ENCODE data around the gene LHFPL2.

LHFPL2 gene

DNA sequence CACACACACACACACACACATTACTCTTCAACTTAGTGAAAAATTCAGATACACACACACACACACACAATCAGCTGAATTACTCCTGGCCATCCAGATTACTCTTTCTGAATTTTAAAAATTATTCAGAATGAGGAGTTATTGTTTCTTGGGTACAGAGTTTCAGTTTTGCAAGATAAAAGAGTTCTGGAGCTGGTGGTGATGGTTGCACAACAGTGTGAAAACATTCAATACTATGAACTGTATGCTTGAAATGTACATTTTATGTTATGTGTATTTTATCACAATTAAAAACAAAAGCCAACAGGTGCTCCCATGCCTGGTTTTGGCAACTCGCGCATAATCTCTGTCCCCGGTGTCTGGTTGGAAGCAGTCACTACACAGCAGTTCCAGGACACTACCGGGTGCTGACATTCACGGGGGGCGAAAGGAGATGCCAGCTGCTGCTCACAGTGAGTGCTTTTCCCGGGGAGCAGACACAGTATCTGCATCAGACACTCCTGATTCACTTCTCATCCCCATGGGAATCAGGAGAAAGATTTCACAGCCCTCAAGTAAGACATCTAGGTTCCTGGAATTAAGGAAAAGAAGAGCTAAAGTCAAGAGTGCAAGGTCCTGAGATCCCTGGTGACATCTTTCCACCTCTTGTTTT, 55.7 kb downstream of the LHFPL2 start:
- no peak for DNase-seq

DNA sequence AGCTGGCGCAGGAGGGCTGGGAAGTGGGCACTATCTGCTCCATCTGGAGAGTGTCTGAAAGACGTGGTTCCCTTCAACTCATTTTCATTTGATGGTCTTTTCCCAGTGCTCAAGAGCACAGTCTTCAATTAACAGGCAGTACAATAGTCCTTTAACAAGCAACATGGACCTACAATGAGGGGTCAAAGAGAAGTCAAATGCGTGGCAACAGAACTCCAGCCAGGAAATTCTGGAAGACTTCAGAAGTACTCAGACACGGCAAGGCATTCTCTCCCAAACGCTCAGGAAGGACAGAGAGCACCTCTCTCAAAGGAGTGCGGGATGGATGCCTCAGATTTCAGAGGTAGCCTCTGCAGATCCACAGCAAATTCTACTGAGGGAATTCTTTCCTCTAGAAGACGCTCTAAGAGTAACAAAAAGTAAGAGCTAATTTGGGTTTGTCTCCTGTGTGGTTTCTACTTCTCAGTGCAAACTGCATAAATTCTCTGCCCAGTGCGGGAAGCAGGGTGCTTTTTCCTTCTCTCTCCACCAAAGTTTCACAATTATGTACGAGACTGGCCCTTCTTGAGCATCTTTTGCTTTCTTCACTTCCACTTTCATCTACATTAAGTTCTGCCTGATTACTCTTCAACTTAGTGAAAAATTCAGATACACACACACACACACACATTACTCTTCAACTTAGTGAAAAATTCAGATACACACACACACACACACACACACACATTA, 56.4 kb downstream of the LHFPL2 start:
- DNase-seq: no peak

DNA sequence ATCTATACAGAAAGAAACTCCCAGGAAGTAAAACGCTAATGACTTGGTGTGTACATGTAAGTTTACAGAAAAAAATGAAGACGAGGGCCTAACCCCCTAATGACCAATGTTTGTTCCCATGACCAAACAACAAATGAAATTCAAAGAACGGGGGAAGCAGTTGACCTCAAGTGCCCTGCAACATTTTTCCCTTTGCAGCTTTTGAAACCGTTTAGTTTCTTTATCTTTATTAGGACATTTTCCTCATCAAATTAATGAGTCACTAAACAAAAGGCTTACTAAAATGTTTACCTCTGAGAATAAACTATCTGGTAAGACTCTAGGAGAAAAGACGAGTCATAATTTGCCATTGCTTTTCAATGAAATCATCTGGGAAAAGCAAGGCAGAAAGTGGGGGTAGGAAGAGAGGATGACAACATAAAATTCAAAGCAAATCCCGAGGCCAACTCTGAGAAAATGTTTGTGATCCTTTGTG, 57.4 kb downstream of the LHFPL2 start:
- DNase-seq: no peak

DNA sequence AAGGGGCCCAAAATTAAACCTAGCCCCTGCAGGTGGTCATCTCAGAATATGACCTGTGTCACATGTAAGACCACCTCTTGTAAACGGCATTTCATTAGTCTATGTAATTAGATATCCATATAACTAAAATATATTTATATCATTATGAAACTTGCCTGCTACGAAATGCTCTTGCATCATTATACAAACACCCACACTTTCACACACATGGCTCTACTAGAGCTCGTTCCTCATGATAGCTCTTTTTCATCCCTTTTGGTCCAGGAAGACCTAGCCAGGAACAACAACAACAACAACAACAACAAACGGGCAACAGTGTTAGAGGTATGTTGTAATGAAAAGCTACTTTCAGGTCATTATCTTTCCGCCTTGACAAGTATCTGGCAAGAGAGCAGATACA, 58.6 kb downstream of the LHFPL2 start:
- DNase-seq: no peak

DNA sequence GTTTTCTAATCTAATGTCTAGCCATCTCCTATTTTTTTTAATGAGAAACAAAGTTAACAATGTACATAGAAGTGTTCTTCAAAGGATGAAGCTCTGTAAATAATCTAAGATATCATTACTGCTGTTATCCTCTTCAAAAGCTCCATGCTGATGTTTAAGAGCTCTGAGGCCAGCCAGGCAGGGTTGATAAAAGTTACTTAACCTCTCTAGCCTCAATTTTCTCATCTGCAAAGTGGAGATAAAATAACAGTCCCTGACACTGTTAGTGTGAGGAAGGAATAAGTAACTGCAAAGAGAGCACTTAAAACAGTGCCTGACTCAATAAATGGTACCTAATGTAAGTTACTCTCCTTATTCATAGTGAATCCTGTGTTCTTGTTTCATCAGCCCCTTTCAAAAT, 60.1 kb downstream of the LHFPL2 start:
- DNase-seq: no peak

DNA sequence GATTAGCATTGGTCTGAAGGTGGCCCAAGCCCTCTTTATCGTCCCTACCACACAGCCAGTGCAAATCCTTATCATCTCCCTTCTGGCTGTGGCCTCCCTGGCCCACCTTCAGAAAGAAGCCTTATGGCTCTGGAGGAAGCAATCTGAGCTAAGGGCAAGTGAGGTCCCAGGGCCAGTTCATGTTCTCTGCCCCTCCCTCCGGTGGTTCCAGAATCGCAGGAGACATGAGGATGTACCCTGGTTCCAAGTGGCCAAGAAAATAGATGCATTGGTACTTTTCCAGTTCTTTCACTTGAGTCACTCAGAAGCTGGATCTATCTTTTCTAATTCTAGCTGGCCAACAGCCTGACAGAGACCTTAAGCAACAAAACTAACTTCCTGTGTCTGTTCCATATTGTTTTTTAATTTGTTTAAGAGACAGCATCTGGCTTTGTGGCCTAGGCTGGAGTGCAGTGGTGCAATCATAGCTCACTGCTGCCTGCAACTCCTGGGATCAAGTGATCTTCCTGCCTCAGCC, 60.7 kb downstream of the LHFPL2 start:
- no peak for DNase-seq

DNA sequence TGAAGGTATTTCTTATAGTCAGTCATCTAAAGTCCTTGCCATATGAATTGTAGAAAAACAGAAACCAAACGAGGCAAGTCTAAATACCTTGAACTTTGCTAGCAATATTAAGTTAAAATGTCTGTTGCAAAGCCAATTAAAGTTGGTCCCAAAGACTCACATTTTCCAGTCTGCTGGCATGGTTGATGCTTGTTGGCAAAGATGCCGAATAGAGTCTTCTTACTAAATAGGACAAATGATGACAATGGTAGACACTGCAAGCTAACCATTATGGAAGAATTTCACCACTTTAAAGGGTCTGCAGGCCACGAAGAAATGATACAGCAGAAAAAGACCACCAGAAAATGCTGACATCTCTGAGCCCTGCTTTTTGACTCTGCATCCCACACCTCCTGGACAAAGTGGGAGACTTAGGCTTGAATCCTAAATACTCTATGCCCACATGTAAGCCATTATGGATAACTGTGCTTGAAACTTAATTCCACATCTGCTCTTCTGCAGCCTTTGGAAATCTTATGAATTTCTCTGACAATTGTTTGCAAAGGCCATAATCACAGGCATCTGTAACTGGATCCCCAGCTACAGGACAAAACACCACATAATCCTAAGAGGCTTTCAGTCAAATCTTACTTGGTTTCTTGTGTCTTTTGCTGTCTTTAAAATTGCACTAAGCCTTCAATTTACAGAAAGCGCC, 61.3 kb downstream of the LHFPL2 start:
- DNase-seq: no peak

DNA sequence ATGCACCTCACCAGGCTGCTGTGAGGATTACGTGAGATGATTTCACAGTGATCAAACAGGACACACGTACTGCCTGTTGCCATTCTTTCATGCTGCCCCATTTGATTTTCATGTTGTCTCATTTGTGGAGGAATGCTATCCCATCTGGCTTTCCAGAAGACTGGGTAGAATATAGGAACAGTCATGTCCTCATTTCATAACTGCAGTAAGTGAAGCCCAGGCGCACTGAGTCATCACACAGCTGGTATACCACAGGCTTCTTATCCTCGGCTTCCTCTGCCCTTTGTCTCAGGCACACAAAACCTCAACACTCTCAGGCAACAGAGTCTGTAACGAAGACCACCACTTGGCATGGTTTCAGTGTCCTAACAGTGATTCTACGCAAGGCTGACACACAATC, 62.3 kb downstream of the LHFPL2 start:
- DNase-seq: no peak

DNA sequence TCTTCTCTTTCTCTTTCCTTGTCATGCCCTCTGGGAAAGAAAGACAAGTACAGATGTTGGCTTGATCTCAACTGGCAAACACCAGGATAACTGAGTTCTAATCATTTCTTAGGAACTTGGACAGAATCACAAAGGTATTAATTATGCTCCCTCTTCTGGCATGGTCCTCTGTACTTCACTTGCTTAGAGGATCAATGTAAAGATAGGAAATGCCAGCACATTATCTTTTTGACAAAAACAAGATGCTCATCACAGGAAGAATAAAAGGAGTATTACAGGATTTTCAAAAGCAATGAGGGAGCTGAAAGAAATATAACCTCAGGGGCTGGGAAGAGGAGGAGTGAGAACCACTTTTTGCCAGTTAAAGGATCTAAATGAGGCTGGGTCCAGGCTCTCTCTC, 70.6 kb downstream of the LHFPL2 start:
- no peak for DNase-seq

DNA sequence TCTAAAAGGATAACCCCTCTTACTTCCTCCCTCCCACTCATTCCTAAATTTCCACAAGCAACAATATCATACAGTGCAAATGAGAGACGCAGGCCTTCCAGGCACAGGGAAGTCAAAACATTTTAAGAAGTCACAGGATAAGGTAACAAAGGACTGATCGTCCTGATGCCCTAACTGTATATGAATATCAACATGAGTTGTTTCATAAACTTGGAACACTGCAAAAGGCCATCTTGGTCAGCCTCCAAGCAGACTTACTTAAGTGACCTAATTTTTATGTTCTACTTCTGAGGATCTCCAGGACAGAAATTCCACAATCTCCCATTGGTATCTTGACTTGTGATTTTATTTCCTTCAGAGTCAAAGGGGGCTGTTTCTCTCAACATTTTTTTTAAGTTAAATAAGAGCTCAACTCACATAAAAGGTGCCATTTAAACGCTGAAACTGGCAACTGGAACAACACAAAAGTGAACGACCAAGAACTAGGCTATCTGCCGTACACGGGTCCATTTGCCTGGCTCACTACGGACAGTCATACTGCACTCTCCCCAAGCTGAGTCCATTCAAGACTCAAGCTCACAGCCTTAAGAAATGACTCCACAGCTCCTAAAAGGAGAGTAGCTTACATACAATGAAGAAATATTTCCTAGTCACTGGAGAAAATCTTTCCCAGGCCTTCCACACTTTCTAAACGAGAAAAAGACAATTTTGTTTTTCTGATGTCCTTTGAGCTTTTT, 71.3 kb downstream of the LHFPL2 start:
- DNase-seq: no peak

DNA sequence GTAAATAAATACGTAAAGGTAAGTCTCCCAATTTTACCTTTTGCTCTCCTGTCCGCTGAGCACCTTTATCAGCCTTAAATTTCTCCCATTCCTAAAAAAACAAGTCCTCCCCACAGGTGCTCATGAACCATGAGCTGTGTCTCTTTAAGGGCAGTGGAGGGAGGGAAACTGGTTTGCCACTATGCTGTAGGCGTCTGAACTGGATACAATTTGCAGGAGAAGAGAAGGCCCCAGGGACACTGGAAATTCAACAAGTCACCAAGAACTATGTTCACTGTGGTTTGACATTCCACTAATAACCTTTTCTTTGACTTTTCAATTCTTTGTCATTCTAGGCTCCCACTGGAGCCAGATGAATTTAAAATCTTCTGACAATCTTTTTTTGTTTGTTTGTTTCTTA, 72.2 kb downstream of the LHFPL2 start:
- no peak for DNase-seq

DNA sequence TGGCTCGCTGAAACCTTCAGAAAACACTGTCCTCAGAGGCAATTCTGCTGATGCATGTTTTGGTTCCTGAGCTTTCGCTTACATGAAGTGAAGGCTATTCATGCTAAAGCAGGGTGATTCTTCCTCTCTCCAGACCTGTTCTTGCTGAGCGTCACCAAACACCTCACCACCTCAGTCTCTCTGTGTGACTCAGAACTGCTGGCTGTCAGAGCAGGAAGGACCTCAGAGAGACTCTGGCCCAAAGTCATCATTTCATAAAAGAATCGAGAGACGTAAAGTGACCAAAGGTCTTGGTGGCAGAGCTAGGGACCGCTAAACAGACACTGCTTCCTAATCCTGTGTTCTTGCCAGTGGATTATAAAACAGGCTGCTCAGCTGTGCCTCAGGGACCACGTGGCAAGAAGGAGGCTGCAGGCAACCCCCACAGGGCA, 73.8 kb downstream of the LHFPL2 start:
- DNase-seq: no peak

DNA sequence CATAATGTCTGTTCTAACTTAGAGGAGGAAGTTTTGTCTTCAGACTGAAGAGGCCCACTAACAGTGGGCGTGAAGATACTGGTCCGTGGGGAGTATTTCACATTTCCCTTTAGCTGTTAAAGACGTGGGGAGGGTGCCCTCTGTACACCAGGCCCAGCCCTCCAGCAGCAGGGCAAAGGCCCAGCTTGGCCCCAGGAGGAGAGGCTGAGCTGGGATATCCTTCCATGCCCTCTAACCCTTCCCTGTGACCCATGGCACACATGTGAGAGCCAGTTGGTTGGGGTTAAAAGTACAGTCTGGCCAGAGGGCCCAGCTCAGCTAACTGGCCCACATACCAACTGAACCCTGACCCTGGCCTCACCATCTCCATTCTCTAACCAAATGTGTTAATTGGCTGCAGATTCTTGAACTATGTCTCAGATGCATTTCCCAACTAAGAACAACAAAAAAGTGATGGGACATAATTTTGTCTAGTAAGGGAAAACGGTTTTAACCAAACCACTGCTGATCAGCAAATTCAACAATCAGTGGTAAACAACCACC, 74.4 kb downstream of the LHFPL2 start:
- no peak for DNase-seq

DNA sequence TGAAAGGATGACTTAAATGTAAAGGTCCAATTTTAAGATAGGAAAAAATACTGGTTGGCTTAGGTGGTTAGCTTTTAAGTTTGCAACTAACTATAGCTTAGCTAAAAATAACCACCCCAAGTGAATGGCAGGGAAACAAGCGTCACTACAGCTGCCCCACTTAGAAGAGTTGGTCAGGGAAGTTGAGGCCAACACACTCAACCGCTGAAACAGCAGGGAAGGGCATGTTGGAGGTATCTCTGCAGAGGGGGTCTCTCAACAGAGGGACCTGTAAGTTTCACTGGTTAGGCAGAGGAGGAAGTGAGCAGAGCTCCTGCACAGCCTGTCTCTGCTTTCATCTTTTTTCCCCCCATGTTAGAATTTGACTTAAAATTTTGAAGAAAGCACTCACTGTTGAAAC, 75.3 kb downstream of the LHFPL2 start:
- DNase-seq: no peak

DNA sequence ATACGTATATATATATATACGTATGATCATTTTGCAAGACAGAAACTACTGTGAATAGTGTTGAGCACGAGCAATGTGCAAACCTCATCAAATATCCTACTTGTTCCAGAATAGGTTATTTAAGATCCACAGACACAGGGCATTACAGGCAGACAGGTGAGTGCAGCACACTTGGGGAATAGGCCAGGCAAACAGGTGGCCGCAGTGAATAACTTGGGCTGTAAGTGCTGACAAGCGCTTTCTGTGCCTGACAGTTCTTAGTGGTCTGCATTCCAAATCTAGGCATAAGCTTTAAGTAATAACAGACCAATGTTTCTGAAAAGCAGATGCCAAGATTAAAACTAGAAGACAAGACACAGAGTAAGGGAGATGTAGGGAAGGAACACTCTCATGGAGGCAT, 77.9 kb downstream of the LHFPL2 start:
- no peak for DNase-seq

DNA sequence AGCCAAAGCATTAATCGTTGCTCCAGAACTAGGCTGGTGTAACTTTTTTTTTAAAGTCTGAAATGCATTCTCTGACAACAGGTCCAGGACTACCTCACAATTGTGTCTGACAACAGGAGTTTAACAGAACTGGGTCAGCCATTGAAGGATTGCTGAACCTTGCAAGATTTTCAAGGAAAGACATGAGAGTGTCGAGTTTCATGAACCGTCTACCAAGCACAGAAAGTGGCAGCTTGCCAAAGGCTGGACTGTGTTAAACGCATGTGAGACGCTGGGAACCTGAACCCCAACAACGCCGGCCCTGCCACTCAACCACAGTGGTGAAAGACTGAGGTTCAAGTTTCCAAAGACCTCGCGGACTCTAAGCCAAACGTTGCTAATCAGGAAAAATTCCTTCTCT, 79.1 kb downstream of the LHFPL2 start:
- peak; percentile 88 for DNase-seq

DNA sequence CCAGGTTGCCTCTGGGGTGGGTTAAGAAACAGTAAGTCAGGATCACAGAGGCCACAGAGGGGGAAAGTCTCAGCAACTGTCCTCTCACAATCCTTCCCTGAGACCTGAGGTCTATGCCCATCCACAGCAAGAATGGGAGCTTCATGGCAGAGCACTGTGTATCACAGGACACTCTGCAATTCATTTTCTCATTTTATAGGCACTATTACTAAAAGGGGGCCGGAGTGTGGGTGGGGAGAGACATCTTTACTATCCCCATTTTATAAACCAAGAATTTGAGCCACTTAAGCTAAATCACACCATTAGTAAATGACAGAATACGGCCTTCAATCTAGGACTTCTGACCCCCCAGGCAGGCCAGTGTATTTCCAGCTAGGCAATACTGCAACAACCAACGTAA, 79.9 kb downstream of the LHFPL2 start:
- DNase-seq: no peak

DNA sequence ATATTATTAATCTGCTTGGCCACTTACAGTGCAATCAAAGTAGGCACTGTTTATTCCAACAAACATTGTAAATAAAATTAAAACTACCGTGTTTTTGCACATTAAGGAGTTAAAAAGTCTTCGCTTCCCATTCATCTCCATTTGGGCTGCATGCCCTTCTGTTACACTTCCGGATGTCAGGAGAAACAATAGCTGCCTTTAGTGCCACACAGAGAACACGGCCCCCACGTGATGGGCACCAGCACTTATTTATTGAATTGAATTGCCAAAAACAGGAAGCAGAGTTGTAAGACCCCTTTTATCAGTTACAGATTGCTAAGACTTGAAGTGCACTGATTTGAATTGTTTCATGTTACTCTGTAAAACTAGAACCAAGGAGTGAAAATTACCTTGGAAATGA, 80.4 kb downstream of the LHFPL2 start:
- no peak for DNase-seq

DNA sequence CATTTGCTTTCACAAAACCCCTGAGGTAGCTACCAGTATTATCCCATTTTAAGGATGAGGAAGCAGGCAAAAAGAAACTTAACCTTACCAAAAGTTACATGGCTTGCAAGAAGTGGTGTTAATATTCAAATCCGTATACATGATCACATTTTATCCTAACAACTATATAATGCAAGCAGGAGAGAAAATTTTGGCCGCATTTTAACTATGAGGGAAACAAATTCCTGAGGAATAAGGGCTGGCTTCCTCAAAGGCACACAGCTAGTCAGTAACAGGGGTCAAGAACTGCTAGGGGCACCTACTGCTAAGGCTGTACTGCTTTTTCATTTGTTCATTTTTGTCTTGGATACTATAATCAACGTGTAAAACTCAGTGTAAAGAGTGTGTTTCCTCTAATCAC, 81.0 kb downstream of the LHFPL2 start:
- no peak for DNase-seq

DNA sequence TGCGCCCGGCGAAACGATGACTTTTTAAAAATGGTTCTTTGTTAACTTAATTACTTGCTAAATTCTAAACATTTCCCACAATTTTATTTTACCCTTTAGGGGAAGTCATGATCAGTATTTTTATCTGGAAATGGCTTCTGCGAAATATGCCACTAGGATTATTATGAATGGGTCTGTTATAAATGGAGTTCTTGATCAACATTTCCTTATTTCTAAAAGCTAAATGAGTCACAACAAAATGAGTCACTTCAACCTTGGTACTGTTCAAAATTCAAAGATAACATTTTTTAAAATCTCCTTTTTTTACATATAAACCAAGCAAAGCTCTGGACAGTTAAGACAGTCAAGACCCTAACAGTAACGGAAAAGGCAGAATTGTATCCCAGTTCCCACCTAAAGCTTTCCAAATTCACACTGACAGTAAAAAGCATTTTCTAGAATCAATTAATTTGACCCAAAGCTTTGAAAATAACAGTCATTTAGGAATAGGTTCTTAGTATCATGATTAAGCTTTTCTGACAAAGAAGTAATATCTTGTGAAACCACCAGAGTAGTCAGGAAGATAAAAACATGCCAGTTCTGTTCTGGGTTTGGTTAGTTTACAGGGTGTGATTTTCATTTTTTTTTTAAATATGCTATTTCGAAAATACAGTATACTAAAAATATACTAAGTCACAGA, 81.7 kb downstream of the LHFPL2 start:
- no peak for DNase-seq

DNA sequence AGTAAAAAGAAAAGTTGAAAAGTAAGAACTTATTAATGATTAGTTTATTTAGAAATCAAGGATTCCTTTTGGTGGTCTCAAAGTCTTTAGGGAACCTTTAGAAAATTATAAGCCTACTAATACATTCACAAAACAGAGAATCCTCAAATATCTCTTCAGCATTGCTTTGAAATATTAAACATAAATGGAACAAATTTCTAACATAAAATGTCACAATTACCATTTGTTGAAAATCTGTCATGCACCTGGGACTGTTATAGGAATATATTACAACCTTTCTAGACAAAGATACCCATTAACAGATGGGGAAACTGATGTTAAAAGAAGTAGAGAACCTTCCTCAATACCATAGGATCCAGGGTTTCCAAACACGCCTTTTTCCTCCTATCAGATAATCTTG, 83.2 kb downstream of the LHFPL2 start:
- no peak for DNase-seq

DNA sequence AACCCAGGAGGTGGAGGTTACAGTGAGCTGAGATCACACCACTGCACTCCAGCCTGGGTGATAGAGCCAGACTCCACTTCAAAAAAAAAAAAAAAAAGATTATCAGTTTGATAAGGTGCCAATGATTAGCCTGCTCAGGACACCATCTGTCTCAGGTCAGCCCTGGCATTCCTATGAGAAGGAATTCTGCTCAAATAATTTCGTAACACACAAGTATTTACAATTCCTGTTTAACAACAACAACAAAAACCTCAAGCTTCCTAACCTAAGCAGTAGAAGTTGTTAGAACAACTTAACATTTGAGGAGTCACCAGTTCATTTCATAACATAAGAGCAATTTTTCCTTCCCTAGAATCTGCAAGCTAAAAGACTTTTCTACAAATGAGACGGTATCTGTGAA, 85.0 kb downstream of the LHFPL2 start:
- no peak for DNase-seq
